Activated T-cell treated with anti-CD3 and anti-CD28 coated beads, Interleukin-2, amount 50 U/mL, for 24 hours (primary cell): ENCODE measurements around the gene LAP3.

Experiments used
- DNase-seq: peaks from one replicate; pipeline ENCODE4 v3.0.0-alpha.2; 2020
- H3K27ac Mint-ChIP-seq: 2 replicates; pipeline ENCODE4 v1.8.0; 2020; ENCODE audit warnings: mild to moderate bottlenecking, mixed read lengths
- H3K27me3 Mint-ChIP-seq: 2 replicates; pipeline ENCODE4 v1.8.0; 2020; ENCODE audit warnings: mixed read lengths
- H3K36me3 Mint-ChIP-seq: 2 replicates; pipeline ENCODE4 v1.8.0; 2020; ENCODE audit warnings: low read depth, mixed read lengths
- H3K4me1 Mint-ChIP-seq: 2 replicates; pipeline ENCODE4 v1.8.0; 2020; ENCODE audit warnings: low read depth, mixed read lengths
- H3K4me3 Mint-ChIP-seq: 2 replicates; pipeline ENCODE4 v1.8.0; 2020; ENCODE audit warnings: mild to moderate bottlenecking, moderate library complexity, mixed read lengths
- H3K9me3 Mint-ChIP-seq: 2 replicates; pipeline ENCODE4 v1.8.0; 2020; ENCODE audit warnings: mixed read lengths

LAP3 gene

GRCh38 chr4:17619416-17620105 is 42.6 kb downstream of the LAP3 start:
- Mint-ChIP-seq H3K27ac (peak overlapping the region; percentile 88), H3K27me3 (no peaks in the 10 kb centered on the region), H3K4me3 (no peak overlapping the region), H3K9me3 (no peaks in the 10 kb centered on the region), H3K4me1 (peaks cover 37% of the 10 kb centered on the region), H3K36me3 (peaks cover 89% of the 10 kb centered on the region)
- no peak for DNase-seq

- no peak overlapping the region for H3K27ac Mint-ChIP-seq
- H3K4me1 Mint-ChIP-seq, result peaks cover 22% of the 10 kb centered on the region
- H3K27me3 Mint-ChIP-seq, result no peaks in the 10 kb centered on the region
- no peaks in the 10 kb centered on the region for H3K9me3 Mint-ChIP-seq
- DNase-seq, result no peak
- no peak overlapping the region for H3K4me3 Mint-ChIP-seq
- peaks cover 99% of the 10 kb centered on the region for H3K36me3 Mint-ChIP-seq
These were observed 46.5 kb downstream of the LAP3 start for GRCh38 chr4:17623451-17624001.

- H3K4me3 Mint-ChIP-seq, result no peak overlapping the region
- H3K9me3 Mint-ChIP-seq, result no peaks in the 10 kb centered on the region
- H3K36me3 Mint-ChIP-seq, result peaks cover 99% of the 10 kb centered on the region
- no peaks in the 10 kb centered on the region for H3K27me3 Mint-ChIP-seq
- H3K27ac Mint-ChIP-seq, result peak overlapping the region; percentile 65
- no peak for DNase-seq
- peaks cover 20% of the 10 kb centered on the region for H3K4me1 Mint-ChIP-seq
These were observed 47.8 kb downstream of the LAP3 start for GRCh38 chr4:17624821-17625220.

GRCh38 chr4:17630228-17630627 is 53.2 kb downstream of the LAP3 start:
- H3K4me3 Mint-ChIP-seq, result no peak overlapping the region
- peaks cover 97% of the 10 kb centered on the region for H3K36me3 Mint-ChIP-seq
- H3K4me1 Mint-ChIP-seq, result peaks cover 20% of the 10 kb centered on the region

GRCh38 chr4:17633600-17633999 is 56.6 kb downstream of the LAP3 start:
- Mint-ChIP-seq H3K27me3 (no peaks in the 10 kb centered on the region), H3K27ac (no peak overlapping the region), H3K4me3 (no peak overlapping the region), H3K4me1 (peaks cover 11% of the 10 kb centered on the region), H3K36me3 (peaks cover 96% of the 10 kb centered on the region), H3K9me3 (no peaks in the 10 kb centered on the region)
- DNase-seq, result no peak

More at GRCh38 chr4:17630228-17630627, 53.2 kb downstream of the LAP3 start:
- Mint-ChIP-seq H3K9me3 (no peaks in the 10 kb centered on the region), H3K27me3 (no peaks in the 10 kb centered on the region), H3K27ac (peak overlapping the region; percentile 33)
- DNase-seq, result no peak

GRCh38 chr4:17635056-17635455 is 58.1 kb downstream of the LAP3 start:
- Mint-ChIP-seq H3K9me3 (no peaks in the 10 kb centered on the region), H3K4me3 (no peak overlapping the region), H3K27me3 (no peaks in the 10 kb centered on the region), H3K36me3 (peaks cover 91% of the 10 kb centered on the region), H3K27ac (peak overlapping the region; percentile 28), H3K4me1 (peaks cover 2% of the 10 kb centered on the region)
- DNase-seq, result no peak

GRCh38 chr4:17636341-17636695 is 59.3 kb downstream of the LAP3 start:
- H3K27me3 Mint-ChIP-seq, result no peaks in the 10 kb centered on the region
- no peaks in the 10 kb centered on the region for H3K9me3 Mint-ChIP-seq
- no peak overlapping the region for H3K4me3 Mint-ChIP-seq
- peaks cover 85% of the 10 kb centered on the region for H3K36me3 Mint-ChIP-seq
- no peak overlapping the region for H3K27ac Mint-ChIP-seq
- DNase-seq, result no peak
- H3K4me1 Mint-ChIP-seq, result no peaks in the 10 kb centered on the region

GRCh38 chr4:17636696-17637622 is 60.0 kb downstream of the LAP3 start:
- Mint-ChIP-seq H3K4me1 (no peaks in the 10 kb centered on the region), H3K9me3 (no peaks in the 10 kb centered on the region), H3K27me3 (no peaks in the 10 kb centered on the region), H3K4me3 (no peak overlapping the region), H3K36me3 (peaks cover 80% of the 10 kb centered on the region), H3K27ac (peak overlapping the region; percentile 33)
- DNase-seq, result peak; percentile 80

- H3K4me1 Mint-ChIP-seq, result no peaks in the 10 kb centered on the region
- H3K27ac Mint-ChIP-seq, result peak overlapping the region; percentile 61
- H3K9me3 Mint-ChIP-seq, result no peaks in the 10 kb centered on the region
- H3K4me3 Mint-ChIP-seq, result no peak overlapping the region
- no peak for DNase-seq
- peaks cover 71% of the 10 kb centered on the region for H3K36me3 Mint-ChIP-seq
- no peaks in the 10 kb centered on the region for H3K27me3 Mint-ChIP-seq
These were observed 62.1 kb downstream of the LAP3 start for GRCh38 chr4:17639136-17639535.

- no peaks in the 10 kb centered on the region for H3K4me1 Mint-ChIP-seq
- H3K27ac Mint-ChIP-seq, result peak overlapping the region; percentile 37
- H3K27me3 Mint-ChIP-seq, result peaks cover 2% of the 10 kb centered on the region
- H3K4me3 Mint-ChIP-seq, result no peak overlapping the region
- peaks cover 41% of the 10 kb centered on the region for H3K36me3 Mint-ChIP-seq
- DNase-seq, result no peak
- H3K9me3 Mint-ChIP-seq, result no peaks in the 10 kb centered on the region
These were observed 65.4 kb downstream of the LAP3 start for GRCh38 chr4:17642398-17642783.

GRCh38 chr4:17646693-17647092 is 69.7 kb downstream of the LAP3 start:
- Mint-ChIP-seq H3K9me3 (no peaks in the 10 kb centered on the region), H3K4me3 (no peak overlapping the region), H3K27me3 (peaks cover 2% of the 10 kb centered on the region), H3K36me3 (peaks cover 13% of the 10 kb centered on the region), H3K4me1 (peaks cover 6% of the 10 kb centered on the region), H3K27ac (no peak overlapping the region)
- no peak for DNase-seq

- DNase-seq, result no peak
- H3K4me1 Mint-ChIP-seq, result peaks cover 8% of the 10 kb centered on the region
- H3K36me3 Mint-ChIP-seq, result peaks cover 12% of the 10 kb centered on the region
- H3K27ac Mint-ChIP-seq, result no peak overlapping the region
- H3K27me3 Mint-ChIP-seq, result peaks cover 2% of the 10 kb centered on the region
- H3K9me3 Mint-ChIP-seq, result no peaks in the 10 kb centered on the region
- no peak overlapping the region for H3K4me3 Mint-ChIP-seq
These were observed 70.3 kb downstream of the LAP3 start for GRCh38 chr4:17647176-17647806.

- Mint-ChIP-seq H3K27me3 (peaks cover 2% of the 10 kb centered on the region), H3K36me3 (peaks cover 6% of the 10 kb centered on the region), H3K9me3 (no peaks in the 10 kb centered on the region), H3K4me3 (no peak overlapping the region), H3K4me1 (peaks cover 8% of the 10 kb centered on the region), H3K27ac (no peak overlapping the region)
- no peak for DNase-seq
These were observed 70.9 kb downstream of the LAP3 start for GRCh38 chr4:17647927-17648326.

GRCh38 chr4:17650406-17650805 is 73.4 kb downstream of the LAP3 start:
- H3K4me1 Mint-ChIP-seq, result peaks cover 8% of the 10 kb centered on the region
- H3K27ac Mint-ChIP-seq, result no peak overlapping the region
- H3K9me3 Mint-ChIP-seq, result no peaks in the 10 kb centered on the region
- no peak for DNase-seq
- peaks cover 2% of the 10 kb centered on the region for H3K27me3 Mint-ChIP-seq
- H3K36me3 Mint-ChIP-seq, result no peaks in the 10 kb centered on the region
- H3K4me3 Mint-ChIP-seq, result no peak overlapping the region
